Brain microvascular endothelial cell (primary cell): ENCODE results near the gene TBX20.
"Not testable (repeated sequence)": the region's sequence is repeated elsewhere in the genome, so short reads cannot be mapped to it uniquely, and the experiment has no call there.

Source experiments
- DNase-seq: peaks from one replicate; pipeline ENCODE4 v3.0.0-alpha.2; 2020
- H3K27ac ChIP-seq: fragments of 250-450 bp; sonication (Bioruptor Pico); 2 replicates; pipeline ENCODE4 v1.5.1; 2020; ENCODE audit warnings: mild to moderate bottlenecking, moderate library complexity
- H3K27me3 ChIP-seq: fragments of 250-450 bp; sonication (Bioruptor Pico); replicated peaks from 2 replicates; pipeline ENCODE4 v1.5.1; 2020; ENCODE audit warnings: mild to moderate bottlenecking
- H3K36me3 ChIP-seq: fragments of 250-450 bp; sonication (Bioruptor Pico); replicated peaks from 2 replicates; pipeline ENCODE4 v1.5.1; 2020; ENCODE audit warnings: mild to moderate bottlenecking
- H3K4me3 ChIP-seq: 2 replicates; pipeline ENCODE4 v1.5.1; 2011; ENCODE audit warnings: low read depth, mild to moderate bottlenecking, control low read depth, low read length, moderate library complexity
- CTCF ChIP-seq: IDR thresholded peaks from 2 replicates; pipeline ENCODE4 v1.5.1; 2011; ENCODE audit warnings: low read depth, mild to moderate bottlenecking, moderate library complexity, low read length, control low read depth, inconsistent platforms; ENCODE audit errors: missing control alignments
- in situ Hi-C: cut with HindIII; loops from 2 replicates; pipeline ENCODE4 v1.10.0; 2017; ENCODE audit warnings: low sequenced_read_pairs, low pct_ligation_motif_present

Gene TBX20

GRCh38 chr7:35248576-35249536 is 5.0 kb downstream of the TBX20 start:
- no peak overlapping the region for H3K27ac ChIP-seq
- in situ Hi-C loops: no loop called here
- H3K36me3 ChIP-seq: no peaks in the 10 kb centered on the region
- TF ChIP-seq CTCF: no peak
- H3K4me3 ChIP-seq: no peak overlapping the region
- peaks cover 71% of the 10 kb centered on the region for H3K27me3 ChIP-seq
- no peak for DNase-seq

DNA sequence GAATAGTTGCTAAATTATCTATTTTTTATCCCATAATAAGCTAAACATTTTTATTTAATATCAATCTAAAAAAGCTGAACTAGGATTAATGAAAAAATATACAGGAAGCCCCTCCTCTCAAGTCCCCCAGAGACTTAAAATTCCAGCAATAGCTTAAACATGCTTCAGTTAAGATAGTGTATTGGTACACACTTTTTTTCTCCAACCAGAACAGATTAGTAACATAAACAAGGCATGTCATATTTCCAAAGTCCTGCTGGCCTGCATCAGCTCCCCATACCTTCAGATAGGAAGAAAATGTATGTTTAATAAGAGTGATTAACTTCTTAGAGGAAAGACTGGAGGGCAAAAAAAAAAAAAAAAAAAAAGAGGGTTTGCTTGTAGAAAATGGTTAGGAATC is 7.1 kb downstream of the TBX20 start:
- no peak for TF ChIP-seq CTCF
- no peak overlapping the region for H3K27ac ChIP-seq
- H3K36me3 ChIP-seq: no peaks in the 10 kb centered on the region
- in situ Hi-C loops: no loop called here
- DNase-seq: no peak
- no peak overlapping the region for H3K4me3 ChIP-seq
- peaks cover 51% of the 10 kb centered on the region for H3K27me3 ChIP-seq

GRCh38 chr7:35241884-35242283 is 12.0 kb downstream of the TBX20 start:
- in situ Hi-C loops: no loop called here
- Histone ChIP-seq H3K27me3 (peaks cover 5% of the 10 kb centered on the region), H3K27ac (no peak overlapping the region), H3K4me3 (no peak overlapping the region), H3K36me3 (no peaks in the 10 kb centered on the region)
- no peak for TF ChIP-seq CTCF
- no peak for DNase-seq

GRCh38 chr7:35241436-35241835 is 12.5 kb downstream of the TBX20 start:
- in situ Hi-C loops: no loop called here
- Histone ChIP-seq H3K4me3 (no peak overlapping the region), H3K27me3 (peaks cover 5% of the 10 kb centered on the region), H3K27ac (no peak overlapping the region), H3K36me3 (no peaks in the 10 kb centered on the region)
- DNase-seq: no peak
- TF ChIP-seq CTCF: no peak

GRCh38 chr7:35241008-35241407 is 12.9 kb downstream of the TBX20 start:
- DNase-seq, H3K36me3 ChIP-seq, H3K4me3 ChIP-seq, H3K27ac ChIP-seq, H3K27me3 ChIP-seq, in situ Hi-C loops: not testable (repeated sequence)

- H3K36me3 ChIP-seq, in situ Hi-C loops, DNase-seq, H3K4me3 ChIP-seq, H3K27ac ChIP-seq, H3K27me3 ChIP-seq: not testable (repeated sequence)
Measured at GRCh38 chr7:35238456-35238855, 15.4 kb downstream of the TBX20 start.

DNA sequence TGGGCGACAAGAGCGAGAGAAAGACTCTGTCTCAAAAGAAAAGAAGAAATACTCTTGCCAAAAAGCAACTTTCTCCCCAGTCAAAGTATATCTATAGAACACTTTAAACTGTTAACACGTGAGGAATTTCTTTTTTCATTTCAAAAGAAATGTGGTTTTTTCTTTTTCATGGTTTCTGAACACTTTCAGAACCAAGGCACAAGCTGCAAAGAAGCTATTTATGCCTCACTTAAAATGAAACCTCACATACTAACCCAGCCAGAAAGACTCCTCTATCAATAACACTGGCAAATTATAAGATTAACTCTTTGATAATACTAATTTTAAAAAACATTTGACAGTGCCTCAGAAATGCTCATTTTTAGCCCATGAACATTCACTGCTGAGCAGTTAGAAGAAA is 20.9 kb downstream of the TBX20 start:
- Histone ChIP-seq H3K27ac (no peak overlapping the region), H3K27me3 (no peaks in the 10 kb centered on the region), H3K4me3 (no peak overlapping the region), H3K36me3 (no peaks in the 10 kb centered on the region)
- DNase-seq: no peak
- in situ Hi-C loops: no loop called here
- TF ChIP-seq CTCF: no peak

- in situ Hi-C loops, H3K4me3 ChIP-seq, H3K27me3 ChIP-seq, H3K36me3 ChIP-seq, DNase-seq, H3K27ac ChIP-seq: not testable (repeated sequence)
Measured at GRCh38 chr7:35231221-35231620, 22.7 kb downstream of the TBX20 start.

DNA sequence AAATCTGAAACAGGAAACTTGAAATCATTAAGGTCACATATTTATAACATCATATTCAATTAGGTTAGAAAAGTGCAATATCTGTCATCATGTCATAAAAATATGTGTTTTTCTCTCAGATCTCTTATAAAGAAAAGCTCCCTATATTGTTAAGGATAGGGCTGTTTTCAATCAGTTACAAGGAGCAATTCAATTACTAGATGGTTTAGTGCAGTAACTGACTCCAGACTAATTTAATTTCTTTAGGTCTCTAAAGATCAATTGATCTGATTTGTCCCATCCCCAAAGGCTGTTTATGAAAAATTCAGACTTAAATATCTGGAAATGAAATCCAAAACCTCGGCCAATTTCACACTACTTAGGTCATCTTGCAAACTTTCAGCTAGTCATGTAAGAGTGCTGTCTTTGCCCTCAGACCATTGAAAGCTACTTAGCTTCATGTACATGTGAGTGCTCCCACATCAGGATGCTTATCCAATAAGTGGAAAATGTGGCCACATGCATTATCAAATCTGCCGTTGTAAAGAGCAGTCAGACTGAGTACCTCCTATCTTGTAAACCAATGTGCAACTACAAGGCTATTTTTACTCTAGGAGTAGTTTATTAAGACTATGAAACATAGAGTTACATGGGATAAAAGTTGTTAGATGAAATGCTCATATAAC is 24.7 kb downstream of the TBX20 start:
- H3K4me3 ChIP-seq, in situ Hi-C loops, DNase-seq, H3K36me3 ChIP-seq, H3K27me3 ChIP-seq, H3K27ac ChIP-seq: not testable (repeated sequence)
